HG02763 (cell line): ENCODE data around the gene ANKRD33.
"Not testable (repeated sequence)": the region's sequence is repeated elsewhere in the genome, so short reads cannot be mapped to it uniquely, and the experiment has no call there.

Source experiments
- ATAC-seq: cut with Tn5 transposase; IDR thresholded peaks from one replicate; pipeline ENCODE4 v1.9.1; 2021; ENCODE audit warnings: mild to moderate bottlenecking, moderate library complexity; ENCODE audit not compliant: unreplicated experiment

Gene ANKRD33

GRCh38 chr12:51873251-51873994 lies 14.5 kb upstream of the ANKRD33 start:
- ATAC-seq: no peak

DNA sequence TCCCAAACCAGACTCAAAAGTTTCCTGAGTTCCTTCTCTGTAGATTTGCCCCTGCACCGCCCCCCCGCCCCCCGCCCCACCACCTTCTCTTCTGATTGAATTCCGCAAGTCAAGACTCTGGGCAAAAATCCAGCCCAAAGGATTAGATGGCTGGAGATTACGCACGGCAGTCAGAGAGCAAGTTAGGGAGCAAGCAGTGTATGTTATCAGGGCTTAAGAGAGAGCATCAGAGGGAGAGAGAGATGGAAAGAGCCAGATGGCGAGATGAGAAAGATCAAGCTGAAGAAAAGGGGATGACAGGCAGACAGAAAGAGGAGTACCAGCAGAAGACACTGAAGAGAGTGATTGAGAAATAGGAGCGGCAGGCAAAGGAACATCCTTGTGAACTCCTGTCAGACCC lies 13.9 kb upstream of the ANKRD33 start:
- no peak for ATAC-seq

- ATAC-seq: no peak
These were observed 13.4 kb upstream of the ANKRD33 start for GRCh38 chr12:51874486-51874885.

- ATAC-seq: no peak
These were observed 8.8 kb upstream of the ANKRD33 start for GRCh38 chr12:51879102-51879501.

DNA sequence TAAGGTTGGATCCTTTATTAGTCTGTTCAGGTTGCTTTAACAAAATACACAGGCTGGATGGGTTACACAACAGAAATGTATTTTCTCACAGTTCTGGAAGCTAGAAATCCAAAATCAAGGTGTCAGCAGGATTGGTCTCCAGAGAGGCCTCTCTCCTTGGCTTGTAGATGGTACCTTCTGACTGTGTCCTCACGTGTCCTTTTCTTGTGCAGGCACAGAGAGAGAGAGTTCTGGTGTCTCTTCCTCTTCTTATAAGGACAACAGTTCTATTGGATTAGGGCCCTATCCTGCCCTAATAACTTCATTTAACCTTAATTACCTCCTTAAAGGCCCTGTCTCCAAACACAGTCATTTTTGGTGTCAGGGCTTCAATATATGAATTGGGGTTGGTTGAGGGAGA lies 4.6 kb upstream of the ANKRD33 start:
- ATAC-seq: no peak

DNA sequence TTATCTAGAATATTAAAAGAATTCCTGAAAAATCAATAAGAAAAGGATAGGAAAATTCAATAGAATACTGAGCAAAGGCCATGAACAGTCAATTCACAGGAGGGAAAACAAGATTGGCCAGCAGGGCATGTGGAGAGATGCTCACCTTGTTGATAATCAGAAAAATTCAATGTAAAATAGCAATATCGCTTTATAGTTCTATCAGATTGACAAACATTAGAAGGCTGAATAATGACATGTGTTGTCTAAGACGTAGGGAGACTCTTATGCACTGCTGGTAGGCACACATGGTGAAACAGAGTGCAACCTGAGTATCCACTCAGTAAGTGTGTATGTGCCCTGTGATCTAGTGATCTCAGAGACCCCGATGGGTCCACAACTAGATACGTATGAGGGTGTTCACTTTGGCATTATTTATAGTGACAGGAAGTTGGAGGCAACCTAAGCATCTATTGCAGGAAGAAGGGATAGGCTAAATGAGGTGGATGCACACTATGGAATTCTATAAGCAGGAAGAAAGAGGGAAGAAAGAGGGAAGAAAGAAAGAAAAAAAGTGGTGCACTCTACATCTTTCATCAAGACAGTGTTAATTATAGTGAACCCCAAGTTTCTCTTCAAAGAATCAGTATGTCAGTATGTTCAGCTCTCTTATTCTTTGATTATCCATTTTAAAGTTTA lies 3.8 kb upstream of the ANKRD33 start:
- no peak for ATAC-seq

GRCh38 chr12:51884676-51885229 lies 3.1 kb upstream of the ANKRD33 start:
- no peak for ATAC-seq

DNA sequence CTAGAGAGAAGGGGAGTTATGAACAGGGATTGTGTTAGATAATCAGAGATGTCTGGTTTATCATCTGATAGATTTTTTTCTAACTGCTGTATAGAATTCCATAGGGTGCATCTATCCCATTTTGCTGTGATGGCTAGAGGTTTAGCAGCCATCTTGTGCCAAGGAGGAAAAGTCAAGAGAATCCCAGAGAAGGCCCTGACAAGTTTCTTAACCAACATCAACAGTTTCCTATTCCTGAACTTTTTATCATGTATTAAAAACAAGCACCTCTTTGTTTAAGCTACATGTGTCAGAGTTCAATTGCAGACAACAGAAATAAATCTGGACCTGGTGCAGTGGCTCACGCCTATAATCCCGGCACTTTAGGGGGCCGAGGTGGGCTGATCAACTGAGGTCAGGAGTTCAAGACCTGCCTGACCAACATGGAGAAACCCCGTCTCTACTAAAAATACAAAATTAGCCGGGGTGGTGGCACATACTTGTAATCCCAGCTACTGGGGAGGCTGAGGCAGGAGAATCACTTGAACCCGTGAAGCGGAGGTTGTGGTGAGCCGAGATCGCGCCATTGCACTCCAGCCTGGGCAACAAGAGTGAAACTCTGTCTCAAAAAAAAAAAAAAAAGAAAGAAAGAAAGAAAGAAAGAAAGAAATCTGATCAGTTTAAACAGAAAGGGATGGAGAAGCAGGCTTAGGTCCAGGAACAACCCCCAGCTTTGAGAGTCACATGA lies 2.4 kb upstream of the ANKRD33 start:
- not testable (repeated sequence) for ATAC-seq

DNA sequence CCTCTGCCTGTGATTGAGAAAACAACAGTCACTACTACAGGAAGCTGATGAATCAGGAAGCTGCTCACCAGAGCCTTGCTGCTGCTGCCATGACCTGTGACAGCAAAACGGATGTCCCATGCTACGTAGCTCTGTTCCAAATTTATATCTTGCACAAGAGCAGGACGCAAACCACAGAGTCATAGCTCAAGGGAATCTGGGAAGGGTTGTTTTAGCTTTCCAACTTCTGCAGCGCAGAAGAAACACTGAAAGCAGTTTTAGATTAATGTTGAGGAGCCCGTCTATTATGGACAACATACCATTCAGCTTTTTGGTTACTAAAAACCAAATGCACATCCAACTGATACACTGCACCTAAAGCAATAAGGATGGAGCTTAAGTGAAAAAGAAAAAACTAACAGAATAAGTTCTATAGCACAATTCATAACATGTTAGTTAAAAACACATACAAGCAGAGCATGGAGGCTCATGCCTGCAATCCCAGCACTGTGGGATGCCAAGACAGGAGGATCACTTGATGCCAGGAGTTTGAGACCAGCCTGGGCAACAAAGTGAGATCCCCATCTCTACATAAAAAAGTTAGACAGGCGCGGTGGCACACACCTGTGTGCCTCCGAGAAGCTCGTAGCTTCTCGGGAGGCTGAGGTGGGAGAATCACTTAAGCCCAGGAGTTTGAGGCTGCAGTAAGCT lies 1.7 kb upstream of the ANKRD33 start:
- ATAC-seq: no peak

GRCh38 chr12:51888316-51889215 lies 663 bp downstream of the ANKRD33 start:
- no peak for ATAC-seq

- no peak for ATAC-seq
These were observed 1.6 kb downstream of the ANKRD33 start for GRCh38 chr12:51889216-51890132.

GRCh38 chr12:51890133-51890464 lies 2.2 kb downstream of the ANKRD33 start:
- ATAC-seq: no peak

- no peak for ATAC-seq
These were observed 2.7 kb downstream of the ANKRD33 start for GRCh38 chr12:51890511-51891171.

DNA sequence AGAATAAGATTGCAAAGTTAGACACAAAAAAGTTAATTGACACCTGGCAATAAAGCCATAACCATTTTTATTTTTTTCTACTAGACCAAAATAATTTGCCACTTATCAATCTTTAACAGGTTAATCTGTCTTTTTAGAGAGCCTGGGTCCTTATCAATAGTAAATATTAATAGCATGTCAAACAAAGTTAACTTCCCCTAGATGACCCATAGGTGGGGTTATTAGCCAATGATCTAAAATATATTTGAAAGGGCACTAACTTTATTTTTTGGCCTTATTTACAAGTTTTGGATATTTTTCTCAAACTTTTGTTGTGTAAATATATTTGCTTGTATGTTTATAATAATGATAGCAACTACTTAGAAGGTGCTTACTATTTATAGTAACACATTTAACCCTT lies 3.9 kb downstream of the ANKRD33 start:
- ATAC-seq: no peak

GRCh38 chr12:51893786-51894185 lies 5.9 kb downstream of the ANKRD33 start:
- no peak for ATAC-seq

GRCh38 chr12:51895378-51896135 lies 7.7 kb downstream of the ANKRD33 start:
- no peak for ATAC-seq

- no peak for ATAC-seq
These were observed 8.3 kb downstream of the ANKRD33 start for GRCh38 chr12:51896236-51896635.

- no peak for ATAC-seq
These were observed 9.3 kb downstream of the ANKRD33 start for GRCh38 chr12:51897181-51897580.
